Trophoblast cell (in vitro differentiated cells and primary cell): ENCODE results near the gene ESR2.
"Not testable (repeated sequence)": the region's sequence is repeated elsewhere in the genome, so short reads cannot be mapped to it uniquely, and the experiment has no call there.

Experiments
- DNase-seq, 2 donors: peaks; one replicate each; pipeline ENCODE4 v3.0.0-alpha.2; 2016
- H2AFZ ChIP-seq: 2 replicates; pipeline ENCODE4 v1.6.1; 2013; ENCODE audit warnings: low read length, moderate library complexity, mild to moderate bottlenecking; ENCODE audit not compliant: insufficient read depth, poor library complexity
- H2AK5ac ChIP-seq: 2 replicates; pipeline ENCODE4 v1.6.1; 2013; ENCODE audit warnings: mild to moderate bottlenecking, low read length
- H2BK120ac ChIP-seq: 2 replicates; pipeline ENCODE4 v1.6.1; 2013; ENCODE audit warnings: low read length, mild to moderate bottlenecking, moderate library complexity; ENCODE audit not compliant: insufficient read depth, poor library complexity
- H2BK12ac ChIP-seq: 2 replicates; pipeline ENCODE4 v1.6.1; 2013; ENCODE audit warnings: mild to moderate bottlenecking, low read length, moderate library complexity
- H2BK5ac ChIP-seq: 2 replicates; pipeline ENCODE4 v1.6.1; 2013; ENCODE audit warnings: low read length, low read depth, moderate library complexity, mild to moderate bottlenecking; ENCODE audit not compliant: poor library complexity
- H3K14ac ChIP-seq: 2 replicates; pipeline ENCODE4 v1.6.1; 2013; ENCODE audit warnings: mild to moderate bottlenecking, low read length
- H3K18ac ChIP-seq: 2 replicates; pipeline ENCODE4 v1.6.1; 2013; ENCODE audit warnings: mild to moderate bottlenecking, low read length
- H3K23ac ChIP-seq: 2 replicates; pipeline ENCODE4 v1.6.1; 2013; ENCODE audit warnings: low read length
- H3K27ac ChIP-seq: 2 replicates; pipeline ENCODE4 v1.5.1; 2013; ENCODE audit warnings: low read depth, mild to moderate bottlenecking, inconsistent platforms, low read length, moderate library complexity
- H3K27me3 ChIP-seq: 2 replicates; pipeline ENCODE4 v1.6.1; 2013; ENCODE audit warnings: inconsistent platforms, mild to moderate bottlenecking, low read length, moderate library complexity; ENCODE audit not compliant: insufficient read depth
- H3K36me3 ChIP-seq, 2 experiments: 1 replicate in 1 of 2; 2 replicates in 1 of 2; pipeline ENCODE4 v1.6.1; 2013; ENCODE audit warnings: low read length in 2 of 2, mild to moderate bottlenecking in 2 of 2, moderate library complexity in 1 of 2; ENCODE audit not compliant: insufficient read depth in 2 of 2, control insufficient read depth in 1 of 2
- H3K4ac ChIP-seq: 2 replicates; pipeline ENCODE4 v1.6.1; 2013; ENCODE audit warnings: low read depth, mild to moderate bottlenecking, low read length, moderate library complexity
- H3K4me1 ChIP-seq, 2 experiments: 1 replicate in 1 of 2; 2 replicates in 1 of 2; pipeline ENCODE4 v1.6.1; 2013; ENCODE audit warnings: low read length in 2 of 2, mild to moderate bottlenecking in 2 of 2, moderate library complexity in 1 of 2; ENCODE audit not compliant: insufficient read depth in 2 of 2, control insufficient read depth in 1 of 2
- H3K4me2 ChIP-seq: 2 replicates; pipeline ENCODE4 v1.6.1; 2013; ENCODE audit warnings: inconsistent platforms, mild to moderate bottlenecking, low read length, moderate library complexity
- H3K4me3 ChIP-seq: 2 replicates; pipeline ENCODE4 v1.5.1; 2013; ENCODE audit warnings: mild to moderate bottlenecking, low read depth, low read length, inconsistent platforms
- H3K79me1 ChIP-seq: one replicate; pipeline ENCODE4 v1.6.1; 2013; ENCODE audit warnings: low read length
- H3K79me2 ChIP-seq: 2 replicates; pipeline ENCODE4 v1.6.1; 2013; ENCODE audit warnings: low read length, mild to moderate bottlenecking; ENCODE audit not compliant: control insufficient read depth, insufficient read depth, poor library complexity
- H3K9ac ChIP-seq: 2 replicates; pipeline ENCODE4 v1.6.1; 2013; ENCODE audit warnings: mild to moderate bottlenecking, low read length
- H3K9me3 ChIP-seq: 2 replicates; pipeline ENCODE4 v1.6.1; 2013; ENCODE audit warnings: low read depth, mild to moderate bottlenecking, control low read depth, inconsistent platforms, low read length; ENCODE audit not compliant: insufficient read depth
- H4K12ac ChIP-seq: 2 replicates; pipeline ENCODE4 v1.6.1; 2013; ENCODE audit warnings: low read depth, mild to moderate bottlenecking, low read length, moderate library complexity
- H4K8ac ChIP-seq: 2 replicates; pipeline ENCODE4 v1.6.1; 2013; ENCODE audit warnings: low read depth, mild to moderate bottlenecking, low read length, moderate library complexity
- H4K91ac ChIP-seq: one replicate; pipeline ENCODE4 v1.6.1; 2013; ENCODE audit warnings: low read depth, mild to moderate bottlenecking, low read length, moderate library complexity
- WGBS: extraction: QIAGEN DNeasy Blood & Tissue Kit; methylation state at CpG from one replicate; pipeline ENCODE4 v1.1.7; 2013; ENCODE audit warnings: missing lambda C conversion rate; ENCODE audit not compliant: insufficient read length, insufficient coverage; ENCODE audit errors: extremely low coverage; 5-methylcytosine and 5-hydroxymethylcytosine counted together

The ESR2 gene

DNA sequence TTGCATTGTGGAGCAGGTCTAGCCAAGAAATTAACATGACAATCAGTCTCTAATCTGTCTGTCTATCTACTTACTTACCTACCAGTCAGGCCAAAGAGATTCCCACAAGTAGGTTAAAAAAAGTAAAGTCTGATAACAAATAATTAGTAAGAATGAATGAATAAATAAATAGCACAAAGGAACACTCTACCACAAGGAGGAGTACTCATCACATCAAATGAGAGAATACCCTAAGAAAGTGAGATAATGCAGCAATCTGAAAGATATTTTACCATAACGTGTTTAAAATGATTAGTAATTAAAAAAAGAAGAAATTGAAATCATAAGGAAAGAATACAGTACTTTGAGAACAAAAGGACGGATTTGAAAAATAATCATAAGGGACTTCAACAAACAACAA, 254.1 kb downstream of the ESR2 start:
- Histone ChIP-seq H2BK120ac (no peak overlapping the region), H2AK5ac (no peak overlapping the region), H3K27me3 (no peaks in the 10 kb centered on the region), H4K91ac (no peak overlapping the region), H3K4ac (no peak overlapping the region), H3K9me3 (no peaks in the 10 kb centered on the region), H4K12ac (no peak overlapping the region), H3K79me2 (no peaks in the 10 kb centered on the region), H3K4me1 (no peaks in the 10 kb centered on the region), H3K36me3 (peaks cover 0 to 7% of the 10 kb centered on the region in 2 experiments), H3K18ac (no peak overlapping the region), H3K9ac (no peak overlapping the region), H2BK12ac (no peak overlapping the region), H3K4me2 (no peak overlapping the region), H3K23ac (no peak overlapping the region), H4K8ac (no peak overlapping the region), H3K14ac (no peak overlapping the region), H2BK5ac (no peak overlapping the region), H3K27ac (no peak overlapping the region), H3K4me3 (no peak overlapping the region), H2AFZ (no peak overlapping the region), H3K79me1 (peaks cover 4% of the 10 kb centered on the region)
- DNase-seq = no peak
- no CpG with 5 or more reads among the region's 2 CpGs for WGBS

DNA sequence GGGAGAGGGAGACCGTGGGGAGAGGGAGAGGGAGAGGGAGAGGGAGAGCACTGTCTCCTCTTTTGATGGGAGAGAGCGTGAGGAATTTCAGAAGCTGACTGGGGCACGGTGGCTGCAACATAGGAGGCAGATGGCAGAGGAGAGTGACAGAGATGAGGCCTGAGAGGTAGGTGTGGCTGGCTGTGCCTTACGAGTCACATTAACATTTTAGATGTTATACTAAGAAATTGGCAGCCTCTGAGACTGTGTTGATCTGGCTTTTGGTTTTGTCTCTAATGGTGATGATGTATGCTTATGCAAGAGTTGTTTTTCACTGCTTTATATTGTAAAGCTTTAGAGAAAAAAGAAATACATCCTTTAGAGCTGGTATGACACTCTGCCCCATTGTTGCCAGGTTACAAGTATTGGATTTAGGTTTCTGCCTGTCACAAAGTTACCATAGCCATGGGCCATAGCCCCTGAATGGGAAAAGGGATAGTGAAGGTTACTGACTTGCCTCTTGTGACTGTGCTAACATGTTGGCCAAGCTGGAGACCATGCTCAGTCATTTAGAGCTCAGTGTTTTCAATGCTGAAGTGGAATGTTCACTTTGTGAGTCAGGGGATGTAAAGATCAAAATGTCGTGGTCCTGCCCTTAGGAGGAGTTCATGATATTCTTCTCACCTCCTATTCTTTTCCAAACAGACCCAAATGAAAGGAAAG, 255.2 kb downstream of the ESR2 start:
- no peak overlapping the region for H3K14ac ChIP-seq
- no peak overlapping the region for H3K18ac ChIP-seq
- H3K36me3 ChIP-seq = peaks cover 0 to 7% of the 10 kb centered on the region in 2 experiments
- H4K91ac ChIP-seq = no peak overlapping the region
- no peaks in the 10 kb centered on the region for H3K79me2 ChIP-seq
- no peak overlapping the region for H2BK120ac ChIP-seq
- no CpG with 5 or more reads among the region's 5 CpGs for WGBS
- no peak overlapping the region for H3K27ac ChIP-seq
- no peaks in the 10 kb centered on the region for H3K4me1 ChIP-seq
- H3K79me1 ChIP-seq = peaks cover 3% of the 10 kb centered on the region
- H4K8ac ChIP-seq = no peak overlapping the region
- no peak overlapping the region for H2AFZ ChIP-seq
- no peak overlapping the region for H3K23ac ChIP-seq
- no peak overlapping the region for H2BK5ac ChIP-seq
- H3K4me2 ChIP-seq = no peak overlapping the region
- no peaks in the 10 kb centered on the region for H3K9me3 ChIP-seq
- H3K27me3 ChIP-seq = no peaks in the 10 kb centered on the region
- H3K9ac ChIP-seq = no peak overlapping the region
- no peak for DNase-seq
- H3K4me3 ChIP-seq = no peak overlapping the region
- no peak overlapping the region for H4K12ac ChIP-seq
- H2BK12ac ChIP-seq = no peak overlapping the region
- no peak overlapping the region for H2AK5ac ChIP-seq
- no peak overlapping the region for H3K4ac ChIP-seq

DNA sequence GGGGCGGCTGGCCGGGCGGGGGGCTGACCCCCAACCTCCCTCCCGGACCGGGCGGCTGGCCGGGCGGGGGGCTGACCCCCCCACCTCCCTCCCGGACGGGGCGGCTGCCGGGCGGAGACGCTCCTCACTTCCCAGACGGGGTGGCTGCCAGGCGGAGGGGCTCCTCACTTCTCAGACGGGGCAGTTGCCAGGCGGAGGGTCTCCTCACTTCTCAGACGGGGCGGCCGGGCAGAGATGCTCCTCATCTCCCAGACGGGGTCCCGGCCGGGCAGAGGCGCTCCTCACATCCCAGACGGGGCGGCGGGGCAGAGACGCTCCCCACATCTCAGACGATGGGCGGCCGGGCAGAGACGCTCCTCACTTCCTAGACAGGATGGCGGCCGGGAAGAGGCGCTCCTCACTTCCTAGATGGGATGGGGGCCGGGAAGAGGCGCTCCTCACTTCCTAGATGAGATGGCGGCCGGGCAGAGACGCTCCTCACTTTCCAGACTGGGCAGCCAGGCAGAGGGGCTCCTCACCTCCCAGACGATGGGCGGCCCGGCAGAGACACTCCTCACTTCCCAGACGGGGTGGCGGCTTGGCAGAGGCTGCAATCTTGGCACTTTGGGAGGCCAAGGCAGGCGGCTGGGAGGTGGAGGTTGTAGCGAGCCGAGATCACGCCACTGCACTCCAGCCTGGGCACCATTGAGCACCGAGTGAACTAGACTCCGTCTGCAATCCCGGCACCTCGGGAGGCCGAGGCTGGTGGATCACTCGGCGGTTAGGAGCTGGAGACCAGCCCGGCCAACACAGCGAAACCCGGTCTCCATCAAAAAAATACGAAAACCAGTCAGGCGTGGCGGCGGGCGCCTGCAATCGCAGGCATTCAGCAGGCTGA, 256.1 kb downstream of the ESR2 start:
- not testable (repeated sequence) for H3K18ac ChIP-seq, H3K4me2 ChIP-seq, H3K9ac ChIP-seq, H3K14ac ChIP-seq, H2BK5ac ChIP-seq, DNase-seq, H3K4me3 ChIP-seq, H2AFZ ChIP-seq, H3K9me3 ChIP-seq, H3K27me3 ChIP-seq, H3K4ac ChIP-seq, H3K23ac ChIP-seq, H4K8ac ChIP-seq, H4K91ac ChIP-seq, H2BK120ac ChIP-seq, H3K79me1 ChIP-seq, H3K79me2 ChIP-seq, H2BK12ac ChIP-seq, H4K12ac ChIP-seq, H3K4me1 ChIP-seq, H3K27ac ChIP-seq, H2AK5ac ChIP-seq, H3K36me3 ChIP-seq
- no CpG with 5 or more reads among the region's 66 CpGs for WGBS

DNA sequence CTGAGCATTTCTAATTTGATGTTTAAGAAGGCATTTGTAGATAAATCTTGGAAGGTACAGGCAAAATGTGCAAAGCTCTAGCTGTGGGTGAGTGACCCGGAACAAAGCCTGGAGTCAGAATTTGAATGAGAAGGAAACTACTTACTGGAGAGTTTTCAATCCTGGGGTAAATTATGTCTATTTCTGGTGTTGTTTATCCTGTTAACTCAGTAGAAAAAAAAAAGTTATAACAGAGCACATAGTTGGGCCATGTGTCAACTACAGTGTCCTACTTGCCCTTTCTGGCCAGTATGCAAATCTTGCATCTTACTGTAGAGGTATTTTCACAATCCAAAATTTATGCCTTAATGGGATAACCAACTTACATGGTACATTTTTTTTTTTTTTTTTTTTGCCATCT, 259.0 kb downstream of the ESR2 start:
- Histone ChIP-seq H4K91ac (no peak overlapping the region), H3K23ac (no peak overlapping the region), H3K14ac (no peak overlapping the region), H3K36me3 (peaks cover 0 to 3% of the 10 kb centered on the region in 2 experiments), H3K27me3 (no peaks in the 10 kb centered on the region), H3K9me3 (no peaks in the 10 kb centered on the region), H3K4ac (no peak overlapping the region), H3K4me3 (no peak overlapping the region), H3K27ac (no peak overlapping the region), H4K12ac (no peak overlapping the region), H2AFZ (no peak overlapping the region), H2AK5ac (no peak overlapping the region), H4K8ac (no peak overlapping the region), H3K79me1 (no peaks in the 10 kb centered on the region), H3K18ac (no peak overlapping the region), H2BK12ac (no peak overlapping the region), H3K4me2 (no peak overlapping the region), H3K4me1 (no peaks in the 10 kb centered on the region), H3K9ac (no peak overlapping the region), H3K79me2 (no peaks in the 10 kb centered on the region), H2BK120ac (no peak overlapping the region), H2BK5ac (no peak overlapping the region)
- WGBS = no CpG with 5 or more reads among the region's 1 CpG
- peak in 1 of 2 donors; percentile 32 for DNase-seq
